T-helper 2 cell treated with Interferon-gamma antibody and Interleukin-4, amounts not matched to agents 5 μg/mL and 100 μg/mL, for 36 hours (primary cell): Measurements from ENCODE around the gene NPY4R2.
"Not testable (repeated sequence)": the region's sequence is repeated elsewhere in the genome, so short reads cannot be mapped to it uniquely, and the experiment has no call there.

Experiments
- DNase-seq: peaks from one replicate; pipeline ENCODE4 v3.0.0; 2021; ENCODE audit warnings: low spot score
- H3K27ac Mint-ChIP-seq: one replicate; pipeline ENCODE4 v1.8.0; 2021; ENCODE audit warnings: mild to moderate bottlenecking, mixed read lengths
- H3K27me3 Mint-ChIP-seq: one replicate; pipeline ENCODE4 v1.8.0; 2021; ENCODE audit warnings: low read depth, mixed read lengths
- H3K36me3 Mint-ChIP-seq: one replicate; pipeline ENCODE4 v1.8.0; 2021; ENCODE audit warnings: low read depth, mixed read lengths
- H3K4me1 Mint-ChIP-seq: one replicate; pipeline ENCODE4 v1.8.0; 2021; ENCODE audit warnings: low read depth, mixed read lengths
- H3K4me3 Mint-ChIP-seq: one replicate; pipeline ENCODE4 v1.8.0; 2022; ENCODE audit warnings: mild to moderate bottlenecking, moderate library complexity, mixed read lengths
- H3K9me3 Mint-ChIP-seq: one replicate; pipeline ENCODE4 v1.8.0; 2021; ENCODE audit warnings: mixed read lengths

Gene NPY4R2

DNA sequence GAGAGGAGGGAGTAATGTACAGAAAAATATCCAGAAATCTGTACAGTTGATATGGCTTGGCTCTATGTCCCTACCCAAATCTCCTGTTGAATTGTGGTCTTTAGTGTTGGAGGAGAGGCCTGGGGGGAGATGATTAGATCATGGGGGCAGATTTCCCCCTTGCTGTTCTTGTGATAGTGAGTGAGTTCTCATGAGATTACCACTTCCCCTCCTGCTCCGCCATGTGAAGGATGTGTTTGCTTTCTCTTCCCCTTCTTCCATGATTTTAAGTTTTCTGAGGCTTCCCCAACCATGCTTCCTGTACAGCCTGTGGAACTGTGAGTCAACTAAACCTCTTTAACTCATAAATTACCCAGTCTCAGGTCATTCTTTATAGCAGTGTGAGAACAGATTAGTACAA lies 29.0 kb downstream of the NPY4R2 start:
- DNase-seq, H3K4me1 Mint-ChIP-seq, H3K4me3 Mint-ChIP-seq, H3K27ac Mint-ChIP-seq, H3K27me3 Mint-ChIP-seq, H3K9me3 Mint-ChIP-seq, H3K36me3 Mint-ChIP-seq: not testable (repeated sequence)

DNA sequence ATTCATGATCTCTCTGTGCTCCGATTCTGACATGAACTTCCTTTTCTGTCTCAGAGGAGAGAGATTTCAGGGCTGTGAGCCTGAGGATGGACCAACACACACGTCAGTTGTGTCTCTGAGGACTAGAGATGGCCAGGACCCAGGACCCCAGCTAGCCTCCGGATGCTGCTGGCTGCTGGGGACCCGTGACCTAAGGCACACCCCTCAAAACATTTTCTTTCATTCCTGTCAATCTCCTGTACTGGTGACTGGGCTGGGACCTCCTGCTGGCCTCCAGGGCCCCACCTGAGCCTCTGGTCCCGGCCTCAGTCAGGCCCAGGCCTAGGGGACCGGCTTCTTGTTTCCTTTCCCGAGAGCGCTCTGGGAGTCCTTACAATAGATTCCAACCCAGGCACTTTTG lies 38.7 kb downstream of the NPY4R2 start:
- DNase-seq, H3K36me3 Mint-ChIP-seq, H3K27me3 Mint-ChIP-seq, H3K9me3 Mint-ChIP-seq, H3K4me1 Mint-ChIP-seq, H3K27ac Mint-ChIP-seq, H3K4me3 Mint-ChIP-seq: not testable (repeated sequence)

DNA sequence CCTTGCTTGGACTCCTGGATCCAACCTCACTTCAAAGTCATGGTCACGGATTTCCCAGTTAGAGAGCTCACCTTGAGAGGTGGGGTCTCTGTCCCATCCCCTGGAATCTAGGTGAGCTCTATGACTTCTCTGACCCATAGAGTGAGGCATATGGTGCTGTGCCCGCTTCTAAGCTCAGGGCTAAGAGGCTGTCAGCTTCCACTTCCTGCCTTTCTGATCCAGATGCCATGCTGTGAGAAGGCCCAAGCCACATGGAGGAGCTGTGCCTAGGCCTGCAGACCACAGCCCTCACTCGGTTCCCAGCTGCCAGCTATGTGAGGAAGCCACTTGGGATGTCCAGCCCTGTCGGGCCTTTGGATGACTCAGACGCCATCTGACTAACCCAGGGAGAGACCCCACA lies 41.2 kb downstream of the NPY4R2 start:
- not testable (repeated sequence) for H3K4me3 Mint-ChIP-seq, H3K27ac Mint-ChIP-seq, DNase-seq, H3K4me1 Mint-ChIP-seq, H3K9me3 Mint-ChIP-seq, H3K36me3 Mint-ChIP-seq, H3K27me3 Mint-ChIP-seq

DNA sequence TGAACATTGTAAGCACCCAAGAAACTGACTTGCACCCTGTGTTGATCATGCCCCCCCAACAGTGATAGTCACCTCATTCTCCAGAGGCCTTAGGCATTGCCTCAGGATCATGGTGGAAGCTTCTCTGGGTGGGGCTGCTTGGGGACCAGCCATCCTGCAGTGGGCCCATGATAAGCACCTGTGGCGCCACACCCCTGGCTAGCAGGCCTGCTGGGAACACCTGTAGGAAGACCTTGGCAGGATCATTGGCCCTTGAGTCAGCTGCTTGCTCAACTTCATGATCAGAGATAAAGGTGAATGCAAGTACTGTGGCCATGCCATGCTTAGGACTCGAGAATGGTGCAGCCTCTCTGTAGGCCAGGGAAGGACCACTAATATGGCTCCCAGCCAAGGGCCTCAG lies 42.2 kb downstream of the NPY4R2 start:
- DNase-seq, H3K9me3 Mint-ChIP-seq, H3K36me3 Mint-ChIP-seq, H3K4me1 Mint-ChIP-seq, H3K4me3 Mint-ChIP-seq, H3K27me3 Mint-ChIP-seq, H3K27ac Mint-ChIP-seq: not testable (repeated sequence)

DNA sequence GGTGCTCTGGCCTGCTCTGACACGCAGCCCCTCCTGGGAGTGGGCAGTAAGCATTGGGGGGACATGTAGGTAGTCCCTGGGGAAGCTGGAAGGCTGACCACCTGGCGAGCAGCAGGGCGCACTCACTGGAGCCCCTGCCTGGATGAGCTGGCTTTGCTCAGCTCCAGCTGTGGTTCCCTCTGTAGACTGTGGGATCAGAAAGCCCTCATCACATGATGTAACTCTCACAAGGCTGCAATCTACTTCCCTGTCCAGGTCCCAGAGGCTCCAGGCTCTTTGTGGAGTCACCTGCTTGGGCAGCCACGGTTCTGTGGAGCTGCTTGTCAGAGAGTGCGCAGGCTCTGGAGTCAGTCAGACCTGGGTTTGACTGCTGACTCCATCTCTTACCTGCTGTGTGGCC lies 44.3 kb downstream of the NPY4R2 start:
- not testable (repeated sequence) for H3K9me3 Mint-ChIP-seq, H3K27me3 Mint-ChIP-seq, DNase-seq, H3K36me3 Mint-ChIP-seq, H3K4me1 Mint-ChIP-seq, H3K27ac Mint-ChIP-seq, H3K4me3 Mint-ChIP-seq

DNA sequence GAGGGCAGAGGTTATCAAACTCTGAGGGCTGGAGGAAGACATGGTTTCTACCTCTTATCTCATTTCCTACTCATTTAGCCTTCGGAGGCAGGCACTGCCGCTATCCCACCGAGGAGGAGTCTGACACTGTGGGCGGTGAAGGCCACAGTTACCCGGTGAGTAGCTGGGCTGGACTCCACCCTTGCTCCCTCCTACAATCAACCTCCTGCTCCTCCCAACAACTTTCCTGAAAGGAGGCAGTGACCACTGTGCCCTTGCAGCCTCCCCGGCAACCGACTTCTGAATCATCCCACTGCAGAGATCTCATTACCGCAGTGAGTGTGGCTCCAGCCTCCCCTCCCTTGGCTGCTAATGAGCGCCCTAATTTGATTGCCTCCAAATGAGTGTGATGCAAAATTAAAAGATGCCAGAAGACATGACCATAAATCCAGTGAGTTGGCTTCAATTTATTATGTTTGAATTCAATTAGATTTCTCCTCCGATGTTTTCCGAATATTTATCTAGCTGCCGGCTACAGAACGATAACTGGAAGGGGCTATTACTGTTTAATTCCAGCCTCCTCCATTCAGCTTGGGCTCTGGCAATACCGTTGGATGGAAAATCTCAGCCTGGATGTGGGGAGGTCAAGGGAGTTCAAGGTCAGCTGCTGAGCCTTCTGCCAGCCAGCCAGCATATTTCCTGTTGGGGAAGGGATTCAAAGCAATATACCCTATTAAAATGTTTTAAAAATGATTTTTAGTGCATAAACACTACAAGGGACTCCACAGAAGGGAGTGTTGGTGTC lies 46.0 kb downstream of the NPY4R2 start:
- not testable (repeated sequence) for H3K4me3 Mint-ChIP-seq, H3K9me3 Mint-ChIP-seq, H3K4me1 Mint-ChIP-seq, H3K27me3 Mint-ChIP-seq, H3K36me3 Mint-ChIP-seq, H3K27ac Mint-ChIP-seq, DNase-seq

DNA sequence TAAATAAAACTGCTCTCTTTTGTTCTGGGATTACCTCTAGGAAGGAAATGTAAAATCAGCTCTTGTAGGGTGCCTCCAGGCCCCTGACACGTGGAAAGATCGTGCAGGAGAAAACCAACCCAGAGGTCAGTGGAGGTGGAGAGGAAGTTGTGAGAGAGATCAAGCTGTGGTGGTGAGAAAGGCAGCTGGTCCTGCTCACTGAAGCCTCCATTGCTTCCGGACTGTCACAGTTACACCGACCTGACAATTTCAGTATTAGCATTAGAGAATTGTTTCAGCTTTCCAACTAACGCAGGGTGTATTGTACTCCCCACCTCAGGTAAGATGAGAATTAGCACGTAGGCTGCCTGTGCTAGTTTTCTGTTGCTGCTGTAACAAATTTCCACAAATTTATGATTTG lies 50.5 kb downstream of the NPY4R2 start:
- DNase-seq, H3K4me1 Mint-ChIP-seq, H3K27ac Mint-ChIP-seq, H3K36me3 Mint-ChIP-seq, H3K4me3 Mint-ChIP-seq, H3K9me3 Mint-ChIP-seq, H3K27me3 Mint-ChIP-seq: not testable (repeated sequence)

DNA sequence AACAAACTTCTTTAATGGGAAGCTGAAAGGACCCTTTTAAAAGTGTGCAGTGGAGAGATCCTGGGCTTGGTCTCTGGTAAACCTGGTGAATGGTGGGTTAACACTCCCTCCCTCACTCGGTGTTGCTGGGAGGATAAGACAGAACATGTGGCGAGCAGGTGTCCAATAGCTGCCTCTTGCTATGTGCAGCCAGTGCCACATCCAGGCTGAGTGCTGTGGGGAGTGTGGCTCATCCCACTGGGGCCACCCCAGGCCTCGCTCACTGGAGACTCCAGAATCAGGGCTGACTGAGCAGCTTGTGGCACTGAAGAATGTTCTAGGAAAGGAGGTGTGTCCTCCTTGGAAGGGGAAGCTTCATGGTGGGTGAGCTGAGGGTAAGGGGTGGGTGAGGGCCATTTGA lies 51.6 kb downstream of the NPY4R2 start:
- H3K4me1 Mint-ChIP-seq, H3K27ac Mint-ChIP-seq, H3K27me3 Mint-ChIP-seq, H3K9me3 Mint-ChIP-seq, H3K4me3 Mint-ChIP-seq, DNase-seq, H3K36me3 Mint-ChIP-seq: not testable (repeated sequence)

DNA sequence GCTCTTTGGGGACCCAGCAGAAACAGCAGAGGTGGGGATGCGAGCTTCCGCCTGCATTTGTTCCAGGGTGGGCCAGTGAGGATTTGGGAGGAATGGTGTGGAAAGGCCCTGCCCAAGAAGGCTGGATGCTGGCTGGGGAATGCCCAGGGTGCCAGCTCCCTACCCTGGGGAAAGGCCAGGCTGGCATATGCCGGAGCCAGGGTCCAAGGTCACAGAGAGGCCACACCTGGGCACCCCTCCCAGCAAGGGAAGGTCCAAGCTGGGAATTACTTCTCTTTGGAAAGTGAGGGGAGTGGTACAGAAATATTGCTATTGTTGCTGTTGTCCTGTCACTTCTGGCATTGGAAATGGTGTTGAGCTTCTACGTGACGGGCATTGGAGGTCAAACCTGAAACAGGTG lies 53.1 kb downstream of the NPY4R2 start:
- not testable (repeated sequence) for H3K36me3 Mint-ChIP-seq, H3K4me3 Mint-ChIP-seq, H3K4me1 Mint-ChIP-seq

DNA sequence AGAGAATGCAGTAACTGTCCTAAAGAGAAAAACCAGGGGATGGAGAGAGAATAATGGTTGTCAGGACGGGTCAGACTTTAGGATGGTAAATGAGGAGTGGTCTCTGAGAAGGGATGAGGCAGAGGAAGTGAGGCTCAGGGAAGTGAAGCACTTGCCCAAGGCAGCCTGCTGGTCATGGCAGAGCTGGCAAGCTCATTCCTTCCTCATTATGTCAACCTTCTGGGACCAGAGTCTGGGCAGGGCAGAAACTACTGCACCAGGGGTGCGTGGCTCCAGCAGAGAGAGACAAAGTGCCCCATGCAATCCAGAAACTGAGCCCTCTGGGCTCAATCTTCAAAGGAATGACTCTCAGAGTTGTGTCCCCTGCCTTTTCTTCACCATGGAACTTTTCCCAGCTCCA lies 53.6 kb downstream of the NPY4R2 start:
- not testable (repeated sequence) for H3K9me3 Mint-ChIP-seq

More for the DNA sequence above, 53.1 kb downstream of the NPY4R2 start:
- H3K9me3 Mint-ChIP-seq, H3K27me3 Mint-ChIP-seq, DNase-seq, H3K27ac Mint-ChIP-seq: not testable (repeated sequence)

More for the DNA sequence above, 53.6 kb downstream of the NPY4R2 start:
- DNase-seq, H3K4me3 Mint-ChIP-seq, H3K27me3 Mint-ChIP-seq, H3K27ac Mint-ChIP-seq, H3K36me3 Mint-ChIP-seq, H3K4me1 Mint-ChIP-seq: not testable (repeated sequence)
